ENCODE measurements around the gene VKORC1L1.

Gene VKORC1L1

DNA sequence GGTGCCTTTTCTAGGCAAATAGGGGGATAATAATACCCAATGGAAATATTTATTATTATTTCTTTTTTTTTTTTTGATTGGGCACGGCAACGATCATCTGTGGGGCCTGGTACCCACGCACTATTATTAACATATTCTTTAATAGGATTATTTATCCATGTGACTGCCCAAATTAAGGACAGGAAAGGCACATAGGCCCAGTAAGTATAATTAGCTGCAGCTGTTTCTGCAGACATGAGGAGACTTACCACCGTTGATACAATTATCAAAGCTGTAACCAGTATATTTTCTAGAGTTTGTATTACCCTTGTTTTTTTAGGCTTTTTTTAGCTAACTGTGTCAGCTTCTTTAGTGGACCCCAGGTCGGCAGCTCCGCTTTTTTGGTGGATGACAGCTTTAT lies 134.4 kb downstream of the VKORC1L1 start:
- TF ChIP-seq, protein P1, sequence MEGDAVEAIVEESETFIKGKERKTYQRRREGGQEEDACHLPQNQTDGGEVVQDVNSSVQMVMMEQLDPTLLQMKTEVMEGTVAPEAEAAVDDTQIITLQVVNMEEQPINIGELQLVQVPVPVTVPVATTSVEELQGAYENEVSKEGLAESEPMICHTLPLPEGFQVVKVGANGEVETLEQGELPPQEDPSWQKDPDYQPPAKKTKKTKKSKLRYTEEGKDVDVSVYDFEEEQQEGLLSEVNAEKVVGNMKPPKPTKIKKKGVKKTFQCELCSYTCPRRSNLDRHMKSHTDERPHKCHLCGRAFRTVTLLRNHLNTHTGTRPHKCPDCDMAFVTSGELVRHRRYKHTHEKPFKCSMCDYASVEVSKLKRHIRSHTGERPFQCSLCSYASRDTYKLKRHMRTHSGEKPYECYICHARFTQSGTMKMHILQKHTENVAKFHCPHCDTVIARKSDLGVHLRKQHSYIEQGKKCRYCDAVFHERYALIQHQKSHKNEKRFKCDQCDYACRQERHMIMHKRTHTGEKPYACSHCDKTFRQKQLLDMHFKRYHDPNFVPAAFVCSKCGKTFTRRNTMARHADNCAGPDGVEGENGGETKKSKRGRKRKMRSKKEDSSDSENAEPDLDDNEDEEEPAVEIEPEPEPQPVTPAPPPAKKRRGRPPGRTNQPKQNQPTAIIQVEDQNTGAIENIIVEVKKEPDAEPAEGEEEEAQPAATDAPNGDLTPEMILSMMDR (conservative IDR thresholded peaks at IDR 0.05; ENCODE audit: control insufficient read depth, insufficient read depth, low read depth, low read length) = no peak
- no peak overlapping the region for H3K4me3 ChIP-seq (ENCODE audit: control insufficient read depth, low read depth, low read length)
- DNase-seq (ENCODE audit: low read depth) = no peak

Data from fibroblast of mammary gland (primary cell).